Breast epithelium (tissue), 3 donors: ENCODE measurements around the gene ALG3.

Experiments used
- POLR2AphosphoS5 ChIP-seq, 3 donors: sonication (generic); formaldehyde crosslinking; IDR thresholded peaks; one replicate each; pipeline ENCODE4 v1.6.1; 2017; ENCODE audit warnings: antibody characterized with exemption in 3 of 3
- TF ChIP-seq, protein P1 (sequence below), 3 donors: fragments of 450-650 bp; IDR thresholded peaks; one replicate each; pipeline ENCODE4 v1.5.1; 2016 to 2017; ENCODE audit warnings: antibody characterized with exemption in 3 of 3, mild to moderate bottlenecking in 3 of 3, moderate library complexity in 3 of 3

DNA sequence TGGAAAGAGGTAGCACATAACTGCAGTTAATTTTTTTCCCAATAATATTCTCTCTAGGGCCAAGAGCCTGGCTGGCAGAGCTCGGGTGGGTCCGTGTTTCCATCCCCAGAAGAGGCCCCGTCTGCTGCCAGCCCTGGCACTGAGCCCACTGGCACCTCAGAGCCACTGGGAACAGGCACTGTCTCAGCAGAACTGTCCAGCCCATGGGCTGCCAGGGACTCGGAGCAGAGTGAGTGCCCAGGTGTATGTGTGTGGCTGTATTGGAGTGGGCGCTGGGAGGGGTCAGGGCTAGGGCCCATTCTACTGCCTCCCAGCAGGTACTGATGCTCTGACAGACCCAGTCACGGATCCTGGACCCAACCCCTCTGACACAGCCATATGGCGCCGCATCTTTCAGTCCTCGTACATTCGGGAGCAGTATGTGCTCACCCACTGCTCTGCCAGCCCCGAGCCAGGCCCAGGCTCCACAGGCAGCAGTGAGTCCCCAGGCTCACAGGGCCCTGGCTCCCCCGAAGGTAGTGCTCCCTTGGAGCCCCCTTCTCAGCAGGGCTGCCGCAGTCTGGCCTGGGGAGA lies 10.4 kb downstream of the ALG3 start:
- TF ChIP-seq, protein P1, sequence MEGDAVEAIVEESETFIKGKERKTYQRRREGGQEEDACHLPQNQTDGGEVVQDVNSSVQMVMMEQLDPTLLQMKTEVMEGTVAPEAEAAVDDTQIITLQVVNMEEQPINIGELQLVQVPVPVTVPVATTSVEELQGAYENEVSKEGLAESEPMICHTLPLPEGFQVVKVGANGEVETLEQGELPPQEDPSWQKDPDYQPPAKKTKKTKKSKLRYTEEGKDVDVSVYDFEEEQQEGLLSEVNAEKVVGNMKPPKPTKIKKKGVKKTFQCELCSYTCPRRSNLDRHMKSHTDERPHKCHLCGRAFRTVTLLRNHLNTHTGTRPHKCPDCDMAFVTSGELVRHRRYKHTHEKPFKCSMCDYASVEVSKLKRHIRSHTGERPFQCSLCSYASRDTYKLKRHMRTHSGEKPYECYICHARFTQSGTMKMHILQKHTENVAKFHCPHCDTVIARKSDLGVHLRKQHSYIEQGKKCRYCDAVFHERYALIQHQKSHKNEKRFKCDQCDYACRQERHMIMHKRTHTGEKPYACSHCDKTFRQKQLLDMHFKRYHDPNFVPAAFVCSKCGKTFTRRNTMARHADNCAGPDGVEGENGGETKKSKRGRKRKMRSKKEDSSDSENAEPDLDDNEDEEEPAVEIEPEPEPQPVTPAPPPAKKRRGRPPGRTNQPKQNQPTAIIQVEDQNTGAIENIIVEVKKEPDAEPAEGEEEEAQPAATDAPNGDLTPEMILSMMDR (IDR thresholded peaks at IDR 0.05): no peak
- TF ChIP-seq POLR2AphosphoS5 (IDR thresholded peaks at IDR 0.05): no peak
